Measurements from ENCODE around the gene GNG13. TPM values are rescaled to one million over a fixed set of nuclear protein-coding genes. Genes with fewer than 3 reads are reported as not detected.

The GNG13 gene
- total RNA-seq, 1 donor from 2014 or later = not detected

- H3K9me3 Mint-ChIP-seq = no peaks in the 10 kb centered on the region
- no peaks in the 10 kb centered on the region for H3K4me1 Mint-ChIP-seq
- peaks cover 38% of the 10 kb centered on the region for H3K27me3 Mint-ChIP-seq (ENCODE audit: low read depth)
- no peak overlapping the region for H3K4me3 Mint-ChIP-seq
- H3K36me3 Mint-ChIP-seq = peaks cover 16% of the 10 kb centered on the region
- TF ChIP-seq CTCF (IDR thresholded peaks at IDR 0.05; ENCODE audit: unreplicated experiment) = no peak
- no peak for DNase-seq (ENCODE audit: low spot score in 2 of 2, unreplicated experiment in 2 of 2)
- no peak overlapping the region for H3K27ac Mint-ChIP-seq
Observed at GRCh38 chr16:796296-797119, 4.0 kb downstream of the GNG13 start.

GRCh38 chr16:795580-796229 lies 4.8 kb downstream of the GNG13 start:
- H3K27ac Mint-ChIP-seq = no peak overlapping the region
- peaks cover 22% of the 10 kb centered on the region for H3K36me3 Mint-ChIP-seq
- no peak for DNase-seq (ENCODE audit: low spot score in 2 of 2, unreplicated experiment in 2 of 2)
- H3K4me1 Mint-ChIP-seq = no peaks in the 10 kb centered on the region
- peaks cover 30% of the 10 kb centered on the region for H3K27me3 Mint-ChIP-seq (ENCODE audit: low read depth)
- TF ChIP-seq CTCF (IDR thresholded peaks at IDR 0.05; ENCODE audit: unreplicated experiment) = no peak
- no peak overlapping the region for H3K4me3 Mint-ChIP-seq
- H3K9me3 Mint-ChIP-seq = no peaks in the 10 kb centered on the region

GRCh38 chr16:794853-795466 lies 5.6 kb downstream of the GNG13 start:
- peaks cover 22% of the 10 kb centered on the region for H3K36me3 Mint-ChIP-seq
- no peaks in the 10 kb centered on the region for H3K4me1 Mint-ChIP-seq
- H3K27me3 Mint-ChIP-seq (ENCODE audit: low read depth) = peaks cover 23% of the 10 kb centered on the region
- no peaks in the 10 kb centered on the region for H3K9me3 Mint-ChIP-seq
- H3K4me3 Mint-ChIP-seq = no peak overlapping the region
- no peak for TF ChIP-seq CTCF (IDR thresholded peaks at IDR 0.05; ENCODE audit: unreplicated experiment)
- no peak for DNase-seq (ENCODE audit: low spot score in 2 of 2, unreplicated experiment in 2 of 2)
- H3K27ac Mint-ChIP-seq = no peak overlapping the region

GRCh38 chr16:794091-794822 lies 6.3 kb downstream of the GNG13 start:
- H3K36me3 Mint-ChIP-seq = peaks cover 22% of the 10 kb centered on the region
- H3K4me3 Mint-ChIP-seq = no peak overlapping the region
- peaks cover 18% of the 10 kb centered on the region for H3K27me3 Mint-ChIP-seq (ENCODE audit: low read depth)
- no peak for DNase-seq (ENCODE audit: low spot score in 2 of 2, unreplicated experiment in 2 of 2)
- H3K27ac Mint-ChIP-seq = no peak overlapping the region
- no peaks in the 10 kb centered on the region for H3K4me1 Mint-ChIP-seq
- no peak for TF ChIP-seq CTCF (IDR thresholded peaks at IDR 0.05; ENCODE audit: unreplicated experiment)
- H3K9me3 Mint-ChIP-seq = no peaks in the 10 kb centered on the region

- H3K27me3 Mint-ChIP-seq (ENCODE audit: low read depth) = peaks cover 10% of the 10 kb centered on the region
Observed at GRCh38 chr16:793414-793813, 7.1 kb downstream of the GNG13 start.

More at GRCh38 chr16:793414-793813, 7.1 kb downstream of the GNG13 start:
- H3K27ac Mint-ChIP-seq = no peak overlapping the region
- peaks cover 22% of the 10 kb centered on the region for H3K36me3 Mint-ChIP-seq
- no peak for TF ChIP-seq CTCF (IDR thresholded peaks at IDR 0.05; ENCODE audit: unreplicated experiment)
- DNase-seq (ENCODE audit: low spot score in 2 of 2, unreplicated experiment in 2 of 2) = no peak
- H3K9me3 Mint-ChIP-seq = no peaks in the 10 kb centered on the region
- no peak overlapping the region for H3K4me3 Mint-ChIP-seq
- H3K4me1 Mint-ChIP-seq = no peaks in the 10 kb centered on the region

All from mesothelial cell of epicardium (in vitro differentiated cells).